AG20443 (cell line): ENCODE results near the gene RAD51B.
A peak's percentile ranks its signal among the peaks of the same experiment; 100 is the strongest.
"Not testable (repeated sequence)": the region's sequence is repeated elsewhere in the genome, so short reads cannot be mapped to it uniquely, and the experiment has no call there.

Experiments
- DNase-seq: peaks from one replicate; pipeline ENCODE4 v3.0.0; 2012; ENCODE audit warnings: low spot score, mixed read lengths

Gene RAD51B

DNA sequence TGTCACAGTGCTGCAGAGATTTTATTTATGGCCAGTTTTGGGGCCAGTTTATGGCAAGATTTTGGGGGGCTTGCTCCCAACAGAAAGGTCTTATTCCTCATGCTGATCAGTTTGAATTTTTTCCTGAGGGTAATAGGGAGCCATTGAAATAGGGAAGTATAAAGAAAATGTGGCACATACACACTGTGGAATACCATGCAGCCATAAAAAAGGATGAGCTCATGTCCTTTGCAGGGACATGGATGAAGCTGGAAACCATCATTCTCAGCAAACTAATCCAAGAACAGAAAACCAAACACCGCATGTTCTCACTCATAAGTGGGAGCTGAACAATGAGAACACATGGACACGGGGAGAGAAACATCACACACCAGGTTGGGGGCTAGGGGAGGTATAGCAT is 483.4 kb downstream of the RAD51B start:
- not testable (repeated sequence) for DNase-seq

DNA sequence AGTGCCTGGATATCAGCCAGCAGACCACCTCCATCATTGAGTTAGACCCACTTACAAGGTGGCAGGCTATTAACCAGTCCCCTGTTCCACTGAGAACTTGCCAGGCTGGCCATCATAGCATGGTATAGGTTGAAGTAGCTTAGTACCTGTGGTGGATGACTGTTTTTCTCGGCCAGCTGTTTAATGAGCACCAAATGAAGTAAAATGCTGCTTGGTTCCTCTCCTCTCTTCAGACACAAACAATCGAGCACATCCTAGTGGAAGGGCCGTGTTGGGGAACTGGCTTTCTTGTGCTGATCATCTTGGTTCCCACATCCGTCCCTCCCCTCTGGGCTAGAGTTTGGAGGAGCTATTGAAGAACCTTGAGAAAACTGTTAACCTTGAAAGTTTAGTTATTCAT is 486.2 kb downstream of the RAD51B start:
- DNase-seq, result no peak

DNA sequence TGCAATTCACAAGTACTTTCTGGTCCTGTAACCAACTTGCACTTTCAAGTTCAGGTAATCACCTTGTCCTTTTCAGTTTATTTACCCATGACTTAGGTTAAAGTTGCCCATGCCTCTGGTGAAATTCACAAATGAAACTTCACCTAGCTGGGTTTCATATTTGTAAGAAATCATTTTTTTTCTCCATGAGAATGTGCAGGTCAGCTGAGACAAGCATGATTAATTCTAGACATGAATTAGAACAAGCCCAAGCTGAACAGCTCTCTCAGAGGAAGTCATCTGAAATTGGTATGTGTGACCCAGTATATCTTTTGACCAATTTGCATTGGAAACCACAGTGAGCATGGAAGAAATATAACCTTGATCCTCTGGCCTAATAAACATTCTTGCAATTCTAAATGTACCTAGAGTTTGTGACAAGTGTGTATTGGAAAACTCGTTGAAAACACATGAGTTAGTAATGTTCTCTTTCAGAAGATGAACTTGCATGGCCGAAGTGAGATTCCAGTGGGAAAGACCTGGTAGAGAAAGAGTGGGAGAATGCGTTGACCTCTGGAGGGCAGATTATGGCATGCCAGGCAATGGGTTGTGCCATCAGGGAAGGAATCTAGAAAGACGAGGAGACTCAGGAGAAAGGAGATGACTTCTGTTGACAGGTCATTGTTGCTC is 486.8 kb downstream of the RAD51B start:
- no peak for DNase-seq

- no peak for DNase-seq
Observed at GRCh38 chr14:68306934-68307789, 487.6 kb downstream of the RAD51B start.

DNA sequence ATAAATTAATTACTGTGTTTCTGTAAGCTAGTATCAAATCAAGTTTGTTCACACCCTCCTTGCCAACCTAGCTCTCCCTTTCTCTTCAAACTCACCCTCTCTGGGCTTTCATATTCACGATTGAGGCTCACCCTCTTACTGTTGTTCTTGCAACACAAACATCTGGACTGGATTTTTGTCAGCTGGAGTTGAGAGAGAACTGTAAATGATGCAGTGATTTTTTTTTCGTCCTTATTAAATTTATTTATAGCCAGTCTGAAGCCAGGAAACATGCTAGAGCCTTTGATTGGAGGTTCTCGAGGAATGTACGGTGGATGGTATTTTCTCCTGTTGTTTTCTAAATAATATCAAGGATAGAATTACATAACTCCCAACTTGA is 488.2 kb downstream of the RAD51B start:
- peak; percentile 45 for DNase-seq

GRCh38 chr14:68308726-68309520 is 489.3 kb downstream of the RAD51B start:
- DNase-seq, result no peak

DNA sequence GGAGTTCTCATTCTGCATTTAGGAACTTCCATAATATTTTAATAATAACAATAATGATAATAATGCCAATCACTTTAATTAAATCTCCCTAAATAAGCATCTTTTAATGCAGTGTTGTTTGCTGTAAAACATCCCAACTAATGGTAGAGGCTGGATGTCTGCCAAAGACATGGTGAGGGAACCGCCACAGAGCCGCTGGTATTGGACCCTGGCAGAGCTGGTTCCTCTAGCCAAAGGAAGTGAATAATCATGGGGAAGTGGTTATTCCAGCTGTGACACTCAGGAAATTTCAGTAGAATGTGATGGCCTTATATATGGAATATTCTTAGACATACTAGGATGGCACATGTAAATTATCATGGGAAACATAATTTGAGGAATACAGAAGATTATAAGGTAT is 490.0 kb downstream of the RAD51B start:
- no peak for DNase-seq

DNA sequence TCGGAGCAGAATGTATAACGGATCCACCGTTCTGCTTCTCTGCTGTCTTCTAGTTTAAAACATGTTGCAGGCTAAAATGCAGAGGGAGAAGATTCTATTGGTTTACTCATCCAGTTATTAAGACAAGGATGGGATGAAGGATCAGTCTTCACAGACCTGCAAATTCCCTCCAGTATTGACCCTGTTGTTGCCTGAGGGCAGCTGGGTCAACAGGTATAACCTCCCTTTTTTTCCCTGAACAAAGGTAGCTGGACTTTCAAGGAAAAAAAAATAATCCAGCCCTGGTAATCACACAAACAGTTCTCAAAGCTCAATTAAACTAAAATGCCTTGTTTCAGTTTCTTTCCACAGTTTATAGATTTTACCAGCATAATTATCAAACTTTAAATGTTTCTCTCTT is 492.7 kb downstream of the RAD51B start:
- DNase-seq, result no peak

- DNase-seq, result no peak
Observed at GRCh38 chr14:68312884-68313610, 493.5 kb downstream of the RAD51B start.

- DNase-seq, result no peak
Observed at GRCh38 chr14:68314642-68315041, 495.1 kb downstream of the RAD51B start.

GRCh38 chr14:68315081-68315480 is 495.5 kb downstream of the RAD51B start:
- DNase-seq, result no peak

DNA sequence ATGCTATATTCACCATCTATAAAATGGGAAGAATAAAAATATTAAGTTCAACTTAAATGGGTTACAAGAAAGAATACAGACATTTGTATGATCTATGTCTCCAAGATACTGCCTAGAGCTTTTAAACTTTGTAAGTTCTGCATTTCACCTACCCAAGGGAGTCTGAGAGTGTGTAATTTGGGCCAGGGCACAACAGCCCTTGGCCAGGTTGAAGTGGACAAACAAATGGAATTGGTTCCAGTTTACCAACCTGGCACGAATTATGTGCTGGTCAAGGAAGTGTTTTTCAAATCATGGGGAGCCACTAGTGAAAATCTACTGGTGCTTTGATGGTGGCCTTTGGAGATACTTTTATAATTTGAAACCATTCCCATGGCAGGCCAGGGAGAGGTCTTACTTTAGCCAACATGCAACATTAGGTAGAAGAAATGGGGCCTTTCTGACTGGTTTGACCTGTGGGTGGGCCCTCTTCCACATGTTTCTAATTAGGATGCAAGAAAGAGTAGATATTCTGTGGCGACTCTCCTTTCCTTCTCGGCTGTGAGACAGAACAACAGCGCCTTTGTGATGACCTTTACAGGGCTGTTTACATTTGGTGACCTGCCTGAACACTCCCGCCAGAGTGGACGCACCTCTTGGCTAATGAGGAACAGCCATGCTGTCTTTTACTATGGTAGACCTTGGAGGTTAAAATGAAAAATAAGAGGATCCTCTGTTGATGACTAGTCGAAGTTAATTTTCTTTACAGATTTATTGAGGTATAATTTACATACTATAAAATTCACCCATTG is 496.7 kb downstream of the RAD51B start:
- no peak for DNase-seq

DNA sequence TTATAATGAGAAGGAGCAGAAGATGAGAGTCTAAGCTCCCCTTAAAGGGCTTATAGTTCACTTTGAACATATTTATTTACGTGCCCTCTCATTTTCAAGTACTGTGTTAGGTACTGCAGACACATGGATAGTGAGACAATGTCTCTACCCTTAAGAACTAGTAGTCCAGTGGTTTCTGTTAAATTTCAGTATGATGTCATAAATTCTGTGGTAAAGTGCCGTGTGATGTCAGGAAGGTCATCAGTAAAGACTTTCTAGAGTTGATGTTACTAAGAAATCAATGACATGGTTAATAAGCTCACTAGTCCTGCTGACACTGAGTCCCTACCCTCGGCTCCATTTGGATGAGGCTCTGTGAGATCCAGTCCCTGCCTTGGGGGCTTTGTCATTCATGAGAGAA is 497.7 kb downstream of the RAD51B start:
- DNase-seq, result no peak

GRCh38 chr14:68318828-68319227 is 499.2 kb downstream of the RAD51B start:
- DNase-seq, result no peak

GRCh38 chr14:68320495-68320894 is 500.9 kb downstream of the RAD51B start:
- no peak for DNase-seq

DNA sequence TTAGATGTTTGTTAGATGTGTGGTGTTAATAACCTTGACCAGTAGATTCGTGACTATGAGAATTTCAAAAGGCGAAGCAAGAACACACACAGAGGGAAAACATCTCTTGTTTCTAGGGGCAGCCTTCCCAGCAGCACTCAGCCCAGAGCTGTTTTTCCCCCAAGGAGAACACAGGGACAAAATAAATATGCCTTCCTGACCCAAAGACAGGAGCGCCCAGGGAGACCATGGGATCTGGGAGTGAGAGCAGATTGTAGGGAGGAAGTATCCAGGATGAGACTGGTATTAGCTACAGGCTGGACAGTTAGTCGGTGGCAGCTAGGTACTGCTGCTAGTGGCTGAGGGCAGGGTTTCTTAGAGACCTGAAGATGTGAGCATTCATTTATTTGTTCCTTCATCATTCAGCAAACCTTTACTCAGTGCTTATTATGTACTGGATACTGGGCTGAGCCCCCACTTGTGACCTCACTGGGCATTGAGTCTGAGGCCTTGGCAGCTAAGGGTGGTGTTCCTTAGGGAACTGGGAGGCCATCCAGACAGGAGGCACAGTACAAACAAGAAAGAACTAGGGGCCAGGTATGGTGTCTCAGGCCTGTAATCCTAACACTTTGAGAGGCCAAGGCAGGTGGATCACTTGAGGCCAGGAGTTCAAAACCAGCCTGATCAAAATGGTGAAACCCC is 503.5 kb downstream of the RAD51B start:
- no peak for DNase-seq

GRCh38 chr14:68325267-68325807 is 505.8 kb downstream of the RAD51B start:
- no peak for DNase-seq

DNA sequence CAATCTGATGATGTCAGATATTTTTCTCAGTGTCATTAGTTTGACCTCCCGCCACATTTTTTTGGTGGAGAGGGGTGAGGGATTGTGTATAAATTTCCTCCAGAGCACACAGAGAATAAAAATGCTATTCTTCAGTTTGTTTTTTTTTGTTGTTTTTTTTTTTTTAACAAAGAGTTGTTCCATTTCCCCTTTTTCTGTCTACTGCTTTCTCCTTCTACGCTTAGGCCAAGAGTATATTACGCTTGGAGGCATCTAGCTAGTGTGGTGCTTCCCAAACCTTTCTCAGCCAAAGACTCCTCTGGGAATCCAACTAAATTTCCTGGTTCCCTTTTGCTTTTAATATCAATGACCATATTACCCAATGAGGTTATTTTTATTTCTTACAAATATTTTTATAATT is 507.7 kb downstream of the RAD51B start:
- DNase-seq, result no peak

- DNase-seq, result no peak
Observed at GRCh38 chr14:68328509-68328908, 508.9 kb downstream of the RAD51B start.

DNA sequence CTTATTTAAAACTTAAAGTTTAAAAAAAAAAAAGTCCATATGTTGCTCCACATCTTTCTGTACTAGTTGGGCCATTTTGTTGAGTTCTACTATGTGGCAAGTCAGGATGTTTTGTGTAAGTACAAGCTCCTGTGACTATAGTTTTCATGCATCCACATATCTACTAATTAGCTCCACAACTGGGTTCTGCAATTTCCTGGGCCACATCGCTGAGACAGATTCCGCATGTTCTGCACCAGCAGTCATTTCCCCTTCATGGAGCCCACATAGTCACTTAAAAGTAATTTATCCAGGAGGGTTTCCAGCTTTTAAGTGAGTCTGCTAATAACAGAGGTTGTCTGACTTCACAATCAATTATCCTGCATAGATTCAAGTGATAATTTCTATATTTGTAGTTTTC is 511.8 kb downstream of the RAD51B start:
- DNase-seq, result no peak
